ENCODE data around the gene NDUFA12.

- TF ChIP-seq SUZ12 (IDR thresholded peaks at IDR 0.05) (no peak), ZNF384 (IDR thresholded peaks at IDR 0.05) (no peak), BHLHE40 (IDR thresholded peaks at IDR 0.05; ENCODE audit: borderline replicate concordance) (no peak), FOXK2 (IDR thresholded peaks at IDR 0.05) (no peak)
- TF ChIP-seq, protein P1, sequence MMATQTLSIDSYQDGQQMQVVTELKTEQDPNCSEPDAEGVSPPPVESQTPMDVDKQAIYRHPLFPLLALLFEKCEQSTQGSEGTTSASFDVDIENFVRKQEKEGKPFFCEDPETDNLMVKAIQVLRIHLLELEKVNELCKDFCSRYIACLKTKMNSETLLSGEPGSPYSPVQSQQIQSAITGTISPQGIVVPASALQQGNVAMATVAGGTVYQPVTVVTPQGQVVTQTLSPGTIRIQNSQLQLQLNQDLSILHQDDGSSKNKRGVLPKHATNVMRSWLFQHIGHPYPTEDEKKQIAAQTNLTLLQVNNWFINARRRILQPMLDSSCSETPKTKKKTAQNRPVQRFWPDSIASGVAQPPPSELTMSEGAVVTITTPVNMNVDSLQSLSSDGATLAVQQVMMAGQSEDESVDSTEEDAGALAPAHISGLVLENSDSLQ (IDR thresholded peaks at IDR 0.05) = peak; percentile 98
Observed at GRCh38 chr12:95003213-95003920, at the start of gene NDUFA12.

Measured in HEK293T (cell line).